Measurements from ENCODE around the gene DNAH12.

- TF ChIP-seq, protein P1, sequence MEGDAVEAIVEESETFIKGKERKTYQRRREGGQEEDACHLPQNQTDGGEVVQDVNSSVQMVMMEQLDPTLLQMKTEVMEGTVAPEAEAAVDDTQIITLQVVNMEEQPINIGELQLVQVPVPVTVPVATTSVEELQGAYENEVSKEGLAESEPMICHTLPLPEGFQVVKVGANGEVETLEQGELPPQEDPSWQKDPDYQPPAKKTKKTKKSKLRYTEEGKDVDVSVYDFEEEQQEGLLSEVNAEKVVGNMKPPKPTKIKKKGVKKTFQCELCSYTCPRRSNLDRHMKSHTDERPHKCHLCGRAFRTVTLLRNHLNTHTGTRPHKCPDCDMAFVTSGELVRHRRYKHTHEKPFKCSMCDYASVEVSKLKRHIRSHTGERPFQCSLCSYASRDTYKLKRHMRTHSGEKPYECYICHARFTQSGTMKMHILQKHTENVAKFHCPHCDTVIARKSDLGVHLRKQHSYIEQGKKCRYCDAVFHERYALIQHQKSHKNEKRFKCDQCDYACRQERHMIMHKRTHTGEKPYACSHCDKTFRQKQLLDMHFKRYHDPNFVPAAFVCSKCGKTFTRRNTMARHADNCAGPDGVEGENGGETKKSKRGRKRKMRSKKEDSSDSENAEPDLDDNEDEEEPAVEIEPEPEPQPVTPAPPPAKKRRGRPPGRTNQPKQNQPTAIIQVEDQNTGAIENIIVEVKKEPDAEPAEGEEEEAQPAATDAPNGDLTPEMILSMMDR (IDR thresholded peaks at IDR 0.05; ENCODE audit: low read depth, low read length): no peak
- TF ChIP-seq, protein P2, sequence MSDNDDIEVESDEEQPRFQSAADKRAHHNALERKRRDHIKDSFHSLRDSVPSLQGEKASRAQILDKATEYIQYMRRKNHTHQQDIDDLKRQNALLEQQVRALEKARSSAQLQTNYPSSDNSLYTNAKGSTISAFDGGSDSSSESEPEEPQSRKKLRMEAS (IDR thresholded peaks at IDR 0.05; ENCODE audit: low read depth, low read length): no peak
- TF ChIP-seq POLR2A (IDR thresholded peaks at IDR 0.05; ENCODE audit: extremely low read depth, insufficient read length): no peak
- no peak for TF ChIP-seq MYC (IDR thresholded peaks at IDR 0.05; ENCODE audit: low read depth, low read length)
Observed at GRCh38 chr3:57484563-57484962, 59.6 kb downstream of the DNAH12 start.
